Peyer's patch (tissue), 4 donors: ENCODE data around the gene ATP8A1.

ENCODE experiments used
- CTCF ChIP-seq, 6 experiments: fragments of 450-650 bp in 4 of 6; fragments of 200-600 bp in 2 of 6; sonication (generic) in 1 of 6; IDR thresholded peaks; one replicate each; pipeline ENCODE4 v1.5.1; 2017 to 2019; ENCODE audit warnings: antibody characterized with exemption in 6 of 6, mild to moderate bottlenecking in 3 of 6, moderate library complexity in 1 of 6
- POLR2A ChIP-seq, 2 donors: fragments of 450-650 bp; IDR thresholded peaks; one replicate each; pipeline ENCODE4 v1.5.1; 2017; ENCODE audit warnings: antibody characterized with exemption in 2 of 2, mild to moderate bottlenecking in 2 of 2, moderate library complexity in 2 of 2

- TF ChIP-seq CTCF (IDR thresholded peaks at IDR 0.05) = no peak
- no peak for TF ChIP-seq POLR2A (IDR thresholded peaks at IDR 0.05)
These were observed 173.2 kb downstream of the ATP8A1 start for GRCh38 chr4:42483426-42484379.
